Keratinocyte (primary cell): ENCODE data around the gene SC5D. TPM values are rescaled to one million over a fixed set of nuclear protein-coding genes. Genes with fewer than 3 reads are reported as not detected.

Experiments
- DNase-seq: peaks from one replicate; pipeline ENCODE4 v3.0.0-alpha.2; 2011; ENCODE audit warnings: low read depth, missing footprints, low spot score
- FAIRE-seq: peaks from 2 replicates; lab custom pipeline; 2011; peaks lifted over from hg19 to GRCh38; lab: Jason Lieb, UNC
- H2AFZ ChIP-seq: 2 replicates; pipeline ENCODE4 v1.6.0; 2012; ENCODE audit warnings: low read length, control low read depth, inconsistent platforms; ENCODE audit not compliant: control insufficient read depth
- H3K27ac ChIP-seq: 2 replicates; pipeline ENCODE4 v1.5.1; 2011; ENCODE audit warnings: low read length; ENCODE audit not compliant: control insufficient read depth, insufficient read depth
- H3K27me3 ChIP-seq: 3 replicates; pipeline ENCODE4 v1.6.0; 2011; ENCODE audit warnings: low read length; ENCODE audit not compliant: control insufficient read depth, insufficient read depth; ENCODE audit errors: extremely low read depth
- H3K36me3 ChIP-seq, 2 experiments: 2 replicates in 1 of 2; 3 replicates in 1 of 2; pipeline ENCODE4 v1.5.1; 2011; ENCODE audit warnings: low read length in 2 of 2, mild to moderate bottlenecking in 1 of 2; ENCODE audit not compliant: control insufficient read depth in 2 of 2, insufficient read depth in 2 of 2; ENCODE audit errors: extremely low read depth in 1 of 2
- H3K4me1 ChIP-seq: 3 replicates; pipeline ENCODE4 v1.5.1; 2011; ENCODE audit warnings: low read length; ENCODE audit not compliant: control insufficient read depth, insufficient read depth; ENCODE audit errors: extremely low read depth
- H3K4me2 ChIP-seq: 3 replicates; pipeline ENCODE4 v1.6.0; 2011; ENCODE audit warnings: low read depth, low read length; ENCODE audit not compliant: control insufficient read depth, insufficient read depth; ENCODE audit errors: extremely low read depth
- H3K4me3 ChIP-seq, 3 experiments: fragments of 200-600 bp in 1 of 3; sonication (generic) in 1 of 3; 2 replicates in 2 of 3; 3 replicates in 1 of 3; pipeline ENCODE4 v1.5.1; 2011 to 2016; ENCODE audit warnings: low read length in 3 of 3, mild to moderate bottlenecking in 3 of 3, control low read depth in 2 of 3, inconsistent platforms in 1 of 3, low read depth in 1 of 3, mixed read lengths in 1 of 3, mixed run types in 1 of 3, moderate library complexity in 1 of 3; ENCODE audit not compliant: control insufficient read depth in 2 of 3, insufficient read depth in 2 of 3; ENCODE audit errors: extremely low read depth in 1 of 3
- H3K79me2 ChIP-seq: 2 replicates; pipeline ENCODE4 v1.6.0; 2012; ENCODE audit warnings: low read length; ENCODE audit not compliant: control insufficient read depth, insufficient read depth
- H3K9ac ChIP-seq: 3 replicates; pipeline ENCODE4 v1.6.0; 2011; ENCODE audit warnings: low read length; ENCODE audit not compliant: control insufficient read depth, insufficient read depth; ENCODE audit errors: extremely low read depth
- H3K9me1 ChIP-seq: 3 replicates; pipeline ENCODE4 v1.6.0; 2011; ENCODE audit warnings: low read length; ENCODE audit not compliant: control insufficient read depth, insufficient read depth; ENCODE audit errors: extremely low read depth
- H3K9me3 ChIP-seq: 2 replicates; pipeline ENCODE4 v1.5.1; 2012; ENCODE audit warnings: low read depth, low read length; ENCODE audit not compliant: control insufficient read depth
- H4K20me1 ChIP-seq: 3 replicates; pipeline ENCODE4 v1.6.0; 2011; ENCODE audit warnings: low read length; ENCODE audit not compliant: control insufficient read depth, insufficient read depth; ENCODE audit errors: extremely low read depth
- EZH2 ChIP-seq: IDR thresholded peaks from one replicate; pipeline ENCODE4 v1.6.1; 2012; ENCODE audit warnings: inconsistent platforms, mild to moderate bottlenecking, low read length, moderate library complexity
- dilution Hi-C: fragments of 300-500 bp; cut with MboI; formaldehyde crosslinking; loops from one replicate; pipeline ENCODE4 v1.7.0; 2020; ENCODE audit warnings: low sequenced_read_pairs; ENCODE audit not compliant: extremely low pct_ligation_motif_present
- polyA plus RNA-seq, 5 experiments: library from polyadenylated mRNA; depleted of rRNA in 3 of 5; stranded (reverse) in 3 of 5; stranded (forward) in 1 of 5; unstranded in 1 of 5; fragments of >200 nt; gene quantifications; 1 replicate in 1 of 5; 2 replicates in 3 of 5; 3 replicates in 1 of 5; pipeline versions ENCODE4 v1.2.1 to v1.2.3, GENCODE V29; 2011 to 2012; ENCODE audit warnings: missing spikeins in 2 of 5, low read depth in 1 of 5, low replicate concordance in 1 of 5
- TF ChIP-seq, protein P1 (sequence below), 3 experiments: IDR thresholded peaks in 1 of 3; conservative IDR thresholded peaks in 1 of 3; optimal IDR thresholded peaks in 1 of 3; 2 replicates in 2 of 3; 3 replicates in 1 of 3; pipeline versions ENCODE3 to v1.5.1; 2011; ENCODE audit warnings: low read length in 3 of 3, mild to moderate bottlenecking in 3 of 3, moderate library complexity in 2 of 3, control low read depth in 1 of 3, inconsistent platforms in 1 of 3; ENCODE audit not compliant: insufficient read depth in 2 of 3; ENCODE audit errors: extremely low read depth in 1 of 3

The SC5D gene
- polyA plus RNA-seq, 1 donor (not counting 4 experiments of a cell fraction or from before 2014, with no cell fraction given) = 273 TPM

DNA sequence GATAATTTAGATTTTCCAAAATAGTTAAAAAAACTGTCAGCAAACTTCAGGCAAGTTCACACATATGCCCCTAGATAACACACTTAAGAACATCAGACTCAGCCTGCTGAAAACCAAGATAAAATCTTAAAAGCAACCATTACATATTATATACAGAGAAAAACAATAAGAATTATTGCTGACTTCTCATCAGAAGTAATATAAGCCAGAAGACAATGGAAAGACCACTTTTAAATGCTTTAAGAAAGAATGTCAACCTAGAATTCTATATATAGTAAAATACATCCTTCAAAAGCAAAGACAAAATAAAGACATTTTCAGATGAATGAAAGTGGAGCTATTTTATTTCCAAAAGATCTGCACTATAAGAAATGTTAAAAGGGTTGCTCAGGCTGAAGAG lies 37.8 kb upstream of the SC5D start:
- Histone ChIP-seq H3K79me2 (no peaks in the 10 kb centered on the region), H3K36me3 (no peaks in the 10 kb centered on the region), H2AFZ (no peak overlapping the region), H3K4me3 (no peak overlapping the region), H3K4me2 (no peak overlapping the region), H3K9ac (no peak overlapping the region), H4K20me1 (no peaks in the 10 kb centered on the region), H3K27me3 (no peaks in the 10 kb centered on the region), H3K9me1 (no peaks in the 10 kb centered on the region), H3K9me3 (no peaks in the 10 kb centered on the region), H3K27ac (no peak overlapping the region), H3K4me1 (peaks cover 12% of the 10 kb centered on the region)
- dilution Hi-C loops = no loop called here
- no peak for DNase-seq
- TF ChIP-seq, protein P1, sequence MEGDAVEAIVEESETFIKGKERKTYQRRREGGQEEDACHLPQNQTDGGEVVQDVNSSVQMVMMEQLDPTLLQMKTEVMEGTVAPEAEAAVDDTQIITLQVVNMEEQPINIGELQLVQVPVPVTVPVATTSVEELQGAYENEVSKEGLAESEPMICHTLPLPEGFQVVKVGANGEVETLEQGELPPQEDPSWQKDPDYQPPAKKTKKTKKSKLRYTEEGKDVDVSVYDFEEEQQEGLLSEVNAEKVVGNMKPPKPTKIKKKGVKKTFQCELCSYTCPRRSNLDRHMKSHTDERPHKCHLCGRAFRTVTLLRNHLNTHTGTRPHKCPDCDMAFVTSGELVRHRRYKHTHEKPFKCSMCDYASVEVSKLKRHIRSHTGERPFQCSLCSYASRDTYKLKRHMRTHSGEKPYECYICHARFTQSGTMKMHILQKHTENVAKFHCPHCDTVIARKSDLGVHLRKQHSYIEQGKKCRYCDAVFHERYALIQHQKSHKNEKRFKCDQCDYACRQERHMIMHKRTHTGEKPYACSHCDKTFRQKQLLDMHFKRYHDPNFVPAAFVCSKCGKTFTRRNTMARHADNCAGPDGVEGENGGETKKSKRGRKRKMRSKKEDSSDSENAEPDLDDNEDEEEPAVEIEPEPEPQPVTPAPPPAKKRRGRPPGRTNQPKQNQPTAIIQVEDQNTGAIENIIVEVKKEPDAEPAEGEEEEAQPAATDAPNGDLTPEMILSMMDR (optimal IDR thresholded peaks at IDR 0.05 in 1 of 3, IDR thresholded peaks at IDR 0.05 in 1 of 3, conservative IDR thresholded peaks at IDR 0.05 in 1 of 3; ENCODE audit: extremely low read depth in 1 of 3, insufficient read depth in 2 of 3, low read length in 3 of 3) = no peak
- TF ChIP-seq EZH2 = no peak
- no peak for FAIRE-seq

DNA sequence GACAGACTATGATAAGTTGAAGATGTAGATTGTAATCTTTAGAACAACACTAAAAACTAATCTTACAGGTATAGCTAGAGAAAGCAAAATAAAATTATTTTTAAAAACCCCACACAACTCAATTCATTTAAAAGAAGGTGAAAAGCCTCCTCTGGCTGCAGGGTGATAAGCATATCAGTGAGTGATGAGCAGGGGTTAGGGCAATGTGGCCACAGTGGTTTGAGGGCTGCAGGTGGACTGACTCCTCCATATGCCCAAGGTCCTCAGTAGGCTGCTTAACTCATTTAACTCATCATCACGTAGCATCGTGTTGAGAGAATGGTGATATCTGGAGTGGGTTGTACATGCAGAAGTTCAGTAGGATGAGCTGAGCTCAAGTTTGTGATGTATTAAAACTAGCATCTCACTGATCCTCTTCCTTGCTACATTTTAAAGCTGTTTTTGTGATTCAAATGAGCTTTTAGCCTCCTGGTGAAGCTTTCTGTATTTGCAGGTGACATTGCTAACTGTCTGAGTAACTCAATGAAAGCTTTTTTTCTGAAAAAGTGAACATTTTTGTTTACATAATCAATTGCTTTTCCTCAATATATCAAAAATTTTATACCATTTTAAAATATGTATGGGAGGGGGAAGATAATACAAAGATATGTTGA lies 37.0 kb upstream of the SC5D start:
- Histone ChIP-seq H3K4me1 (peaks cover 12% of the 10 kb centered on the region), H2AFZ (no peak overlapping the region), H3K79me2 (no peaks in the 10 kb centered on the region), H3K27me3 (no peaks in the 10 kb centered on the region), H3K9me1 (no peaks in the 10 kb centered on the region), H3K9me3 (no peaks in the 10 kb centered on the region), H4K20me1 (no peaks in the 10 kb centered on the region), H3K4me2 (no peak overlapping the region), H3K27ac (no peak overlapping the region), H3K36me3 (no peaks in the 10 kb centered on the region), H3K4me3 (no peak overlapping the region), H3K9ac (no peak overlapping the region)
- DNase-seq (no peak), FAIRE-seq (no peak)
- TF ChIP-seq EZH2 = no peak
- TF ChIP-seq, protein P1 (optimal IDR thresholded peaks at IDR 0.05 in 1 of 3, IDR thresholded peaks at IDR 0.05 in 1 of 3, conservative IDR thresholded peaks at IDR 0.05 in 1 of 3; ENCODE audit: extremely low read depth in 1 of 3, insufficient read depth in 2 of 3, low read length in 3 of 3) = no peak
- dilution Hi-C loops = no loop called here
